GM18520 (cell line): ENCODE measurements around the gene P2RY6.

Source experiments
- ATAC-seq: cut with Tn5 transposase; IDR thresholded peaks from one replicate; pipeline ENCODE4 v1.9.1; 2021; ENCODE audit not compliant: unreplicated experiment

Gene P2RY6

DNA sequence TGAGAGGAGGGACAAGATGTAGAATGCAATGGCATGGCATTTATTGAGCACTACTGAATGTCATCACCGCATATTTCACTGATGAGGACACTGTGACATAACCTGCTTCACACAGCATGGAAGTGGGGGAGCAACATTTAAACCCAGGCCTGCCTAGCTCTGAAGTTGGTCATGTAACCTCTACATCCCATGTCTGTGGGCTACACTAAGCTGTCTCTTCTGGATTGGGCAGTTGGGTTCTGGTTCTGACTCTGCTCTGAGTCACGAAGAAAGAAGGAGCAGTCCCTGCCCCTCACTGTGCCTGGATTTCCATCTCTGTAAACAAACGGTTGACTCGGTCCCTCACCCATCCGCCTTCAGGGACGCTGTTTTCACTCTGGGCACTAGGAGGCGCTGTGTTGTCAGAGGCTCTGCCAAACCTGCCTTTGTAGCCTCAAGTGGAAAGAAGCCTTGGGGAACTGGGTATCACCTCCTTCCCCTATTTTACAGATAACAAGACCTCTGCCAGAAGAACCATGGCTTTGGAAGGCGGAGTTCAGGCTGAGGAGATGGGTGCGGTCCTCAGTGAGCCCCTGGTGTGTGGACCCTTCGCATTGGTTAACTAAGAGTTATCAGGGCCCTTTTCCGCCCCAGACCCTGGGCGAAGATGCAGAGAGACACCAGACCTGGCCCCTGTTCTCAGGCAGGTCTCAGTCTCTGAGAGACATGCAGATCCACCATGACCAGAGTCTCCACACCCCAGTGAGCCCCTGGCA lies 23.3 kb downstream of the P2RY6 start:
- no peak for ATAC-seq

DNA sequence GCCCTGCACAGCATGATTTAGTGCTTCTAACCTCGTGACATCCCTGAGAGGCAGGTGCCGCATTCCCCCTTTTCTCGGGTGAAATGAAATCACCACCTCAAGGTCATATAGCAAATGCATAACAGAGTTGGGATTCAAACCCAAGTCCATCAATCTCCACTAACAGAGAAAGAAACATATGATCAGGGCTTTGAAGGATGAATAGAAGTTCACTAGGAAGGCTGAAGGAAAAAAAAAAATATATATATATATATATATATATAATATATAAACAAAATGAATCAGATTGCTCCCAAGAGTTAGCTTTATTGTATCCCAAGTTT lies 23.8 kb downstream of the P2RY6 start:
- no peak for ATAC-seq

DNA sequence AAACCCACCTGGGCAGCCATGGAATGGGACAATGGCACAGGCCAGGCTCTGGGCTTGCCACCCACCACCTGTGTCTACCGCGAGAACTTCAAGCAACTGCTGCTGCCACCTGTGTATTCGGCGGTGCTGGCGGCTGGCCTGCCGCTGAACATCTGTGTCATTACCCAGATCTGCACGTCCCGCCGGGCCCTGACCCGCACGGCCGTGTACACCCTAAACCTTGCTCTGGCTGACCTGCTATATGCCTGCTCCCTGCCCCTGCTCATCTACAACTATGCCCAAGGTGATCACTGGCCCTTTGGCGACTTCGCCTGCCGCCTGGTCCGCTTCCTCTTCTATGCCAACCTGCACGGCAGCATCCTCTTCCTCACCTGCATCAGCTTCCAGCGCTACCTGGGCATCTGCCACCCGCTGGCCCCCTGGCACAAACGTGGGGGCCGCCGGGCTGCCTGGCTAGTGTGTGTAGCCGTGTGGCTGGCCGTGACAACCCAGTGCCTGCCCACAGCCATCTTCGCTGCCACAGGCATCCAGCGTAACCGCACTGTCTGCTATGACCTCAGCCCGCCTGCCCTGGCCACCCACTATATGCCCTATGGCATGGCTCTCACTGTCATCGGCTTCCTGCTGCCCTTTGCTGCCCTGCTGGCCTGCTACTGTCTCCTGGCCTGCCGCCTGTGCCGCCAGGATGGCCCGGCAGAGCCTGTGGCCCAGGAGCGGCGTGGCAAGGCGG lies 24.5 kb downstream of the P2RY6 start:
- ATAC-seq, result no peak

DNA sequence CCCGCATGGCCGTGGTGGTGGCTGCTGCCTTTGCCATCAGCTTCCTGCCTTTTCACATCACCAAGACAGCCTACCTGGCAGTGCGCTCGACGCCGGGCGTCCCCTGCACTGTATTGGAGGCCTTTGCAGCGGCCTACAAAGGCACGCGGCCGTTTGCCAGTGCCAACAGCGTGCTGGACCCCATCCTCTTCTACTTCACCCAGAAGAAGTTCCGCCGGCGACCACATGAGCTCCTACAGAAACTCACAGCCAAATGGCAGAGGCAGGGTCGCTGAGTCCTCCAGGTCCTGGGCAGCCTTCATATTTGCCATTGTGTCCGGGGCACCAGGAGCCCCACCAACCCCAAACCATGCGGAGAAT lies 25.1 kb downstream of the P2RY6 start:
- ATAC-seq, result no peak

- ATAC-seq, result no peak
Observed at GRCh38 chr11:73297702-73298101, 25.6 kb downstream of the P2RY6 start.

DNA sequence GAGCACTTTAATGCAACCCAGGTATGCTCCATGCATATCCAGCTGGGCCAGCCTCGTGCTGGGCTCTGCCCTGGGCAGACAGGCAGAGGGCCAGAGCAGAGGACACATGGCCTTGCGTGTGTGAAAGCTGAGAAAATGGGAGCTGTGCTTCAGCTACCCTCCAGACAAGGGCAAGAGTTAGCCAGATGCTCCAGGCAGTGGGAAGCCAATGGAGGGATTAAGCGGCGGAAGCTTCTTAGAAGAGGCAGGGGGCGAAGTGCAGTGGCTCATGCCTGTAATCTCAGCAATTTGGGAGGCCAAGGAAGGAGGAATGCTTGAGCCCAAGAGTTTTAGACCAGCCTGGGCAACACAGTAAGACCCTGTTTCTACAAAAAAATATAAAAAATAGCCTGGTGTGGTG lies 26.1 kb downstream of the P2RY6 start:
- ATAC-seq, result no peak

DNA sequence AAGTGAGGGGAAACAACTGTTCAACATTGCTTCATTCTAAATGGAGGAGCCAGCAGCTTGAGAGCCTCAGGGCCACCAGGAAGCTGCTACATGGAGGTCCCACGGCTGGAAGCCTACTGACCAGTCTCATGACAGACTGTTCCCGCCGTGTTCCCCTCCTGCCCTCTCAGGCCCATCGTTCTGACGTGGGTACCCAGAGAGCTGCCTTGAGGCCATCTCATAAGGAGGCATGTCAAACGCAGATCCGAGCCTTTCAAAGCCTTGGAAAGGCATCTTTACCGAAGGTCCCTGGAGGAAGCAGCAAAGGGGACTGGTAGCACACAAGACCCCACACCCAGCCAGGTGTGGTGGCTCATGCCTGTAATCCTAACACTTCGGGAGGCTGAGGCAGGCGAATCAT lies 27.6 kb downstream of the P2RY6 start:
- ATAC-seq, result no peak

- no peak for ATAC-seq
Observed at GRCh38 chr11:73306069-73306841, 34.1 kb downstream of the P2RY6 start.

- no peak for ATAC-seq
Observed at GRCh38 chr11:73306977-73307322, 34.8 kb downstream of the P2RY6 start.

DNA sequence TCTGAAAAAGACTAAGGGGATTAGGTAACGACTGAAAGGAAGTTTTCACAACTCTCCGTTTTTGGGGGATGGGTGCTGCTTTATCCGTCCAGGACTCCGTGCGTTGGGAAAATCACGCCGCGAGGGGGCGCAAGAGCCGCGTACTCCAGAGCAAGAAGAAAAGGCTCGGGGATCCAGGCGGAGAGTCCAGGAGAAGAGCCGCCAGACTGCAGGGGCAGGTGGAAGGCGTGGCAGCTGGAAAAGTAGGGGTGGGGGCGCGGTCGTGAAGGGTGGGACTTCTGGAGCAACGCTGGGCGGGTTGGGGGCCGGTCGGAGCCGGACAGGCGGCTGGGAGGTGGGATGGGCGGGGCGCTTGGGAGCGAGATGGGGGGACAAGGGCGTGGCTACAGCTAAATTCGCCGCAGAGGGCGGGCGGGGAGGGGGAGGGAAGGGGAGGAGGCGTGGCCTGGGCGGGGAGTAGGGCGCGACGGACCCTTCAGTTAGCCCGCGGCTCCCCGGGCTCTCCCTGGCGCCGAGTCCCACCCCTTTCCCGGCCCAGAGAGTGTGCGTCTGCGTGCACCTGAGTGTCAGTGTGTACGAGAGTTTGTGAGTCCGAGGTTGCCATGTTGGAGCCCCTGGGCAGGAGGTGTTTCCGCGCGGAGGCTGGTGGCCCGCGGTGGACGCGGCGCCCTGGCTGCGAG lies 35.3 kb downstream of the P2RY6 start:
- no peak for ATAC-seq

GRCh38 chr11:73308003-73308960 lies 36.1 kb downstream of the P2RY6 start, which contains the start of gene ARHGEF17:
Gene ARHGEF17 (plus strand): TSS chr11:73308276. CDS start chr11:73308639, 363 bp downstream.
- no peak for ATAC-seq

- no peak for ATAC-seq
Observed at GRCh38 chr11:73308961-73309919, 37.1 kb downstream of the P2RY6 start.

DNA sequence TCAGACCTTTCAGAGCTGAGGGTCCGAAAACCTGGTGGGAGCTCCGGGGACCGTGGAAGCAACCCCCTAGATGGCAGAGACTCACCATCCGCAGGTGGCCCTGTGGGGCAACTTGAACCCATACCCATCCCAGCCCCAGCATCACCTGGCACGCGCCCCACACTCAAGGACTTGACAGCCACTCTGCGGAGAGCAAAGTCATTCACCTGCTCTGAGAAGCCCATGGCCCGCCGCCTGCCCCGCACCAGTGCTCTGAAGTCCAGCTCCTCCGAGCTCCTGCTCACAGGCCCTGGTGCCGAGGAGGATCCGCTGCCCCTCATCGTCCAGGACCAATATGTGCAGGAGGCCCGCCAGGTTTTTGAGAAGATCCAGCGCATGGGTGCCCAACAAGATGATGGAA lies 37.9 kb downstream of the P2RY6 start:
- ATAC-seq, result no peak

DNA sequence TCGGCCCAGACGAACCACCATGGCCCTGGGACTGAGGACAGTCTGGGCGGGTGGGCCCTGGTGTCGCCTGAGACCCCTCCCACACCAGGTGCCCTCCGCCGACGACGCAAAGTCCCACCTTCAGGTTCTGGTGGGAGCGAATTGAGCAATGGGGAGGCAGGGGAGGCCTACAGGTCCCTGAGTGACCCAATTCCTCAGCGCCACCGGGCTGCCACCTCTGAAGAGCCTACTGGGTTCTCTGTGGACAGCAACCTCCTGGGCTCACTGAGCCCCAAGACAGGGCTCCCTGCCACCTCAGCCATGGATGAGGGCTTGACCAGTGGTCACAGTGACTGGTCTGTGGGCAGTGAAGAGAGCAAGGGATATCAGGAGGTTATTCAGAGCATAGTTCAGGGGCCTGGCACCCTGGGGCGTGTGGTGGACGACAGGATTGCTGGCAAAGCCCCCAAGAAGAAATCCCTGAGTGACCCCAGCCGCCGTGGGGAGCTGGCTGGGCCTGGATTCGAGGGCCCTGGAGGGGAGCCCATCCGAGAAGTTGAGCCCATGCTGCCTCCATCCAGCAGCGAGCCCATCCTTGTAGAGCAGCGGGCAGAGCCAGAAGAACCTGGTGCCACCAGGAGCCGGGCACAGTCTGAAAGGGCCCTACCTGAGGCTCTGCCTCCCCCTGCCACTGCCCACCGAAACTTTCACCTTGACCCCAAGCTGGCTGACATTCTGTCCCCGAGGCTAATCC lies 38.7 kb downstream of the P2RY6 start:
- ATAC-seq, result no peak

- ATAC-seq, result no peak
Observed at GRCh38 chr11:73311394-73311869, 39.3 kb downstream of the P2RY6 start.

DNA sequence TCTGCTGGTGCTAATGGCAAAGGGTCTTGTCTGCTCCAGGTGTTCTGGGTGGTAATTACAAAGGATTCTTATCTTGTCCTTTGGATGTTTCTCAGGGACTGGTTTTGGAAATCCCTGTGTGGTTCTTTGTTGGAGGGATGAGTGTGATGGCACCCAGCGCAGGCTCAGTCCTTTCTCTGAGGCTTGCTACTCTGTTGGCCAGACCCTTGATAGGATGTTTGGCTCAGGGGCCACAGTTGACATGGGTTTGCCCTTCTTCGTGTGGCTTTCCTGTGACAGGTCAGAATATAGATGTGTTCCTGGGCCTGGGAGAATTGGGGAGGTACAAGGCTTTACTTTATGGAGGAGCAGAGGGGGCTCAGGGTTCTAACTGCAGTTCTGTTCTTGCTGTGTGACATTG lies 39.9 kb downstream of the P2RY6 start:
- ATAC-seq, result no peak

DNA sequence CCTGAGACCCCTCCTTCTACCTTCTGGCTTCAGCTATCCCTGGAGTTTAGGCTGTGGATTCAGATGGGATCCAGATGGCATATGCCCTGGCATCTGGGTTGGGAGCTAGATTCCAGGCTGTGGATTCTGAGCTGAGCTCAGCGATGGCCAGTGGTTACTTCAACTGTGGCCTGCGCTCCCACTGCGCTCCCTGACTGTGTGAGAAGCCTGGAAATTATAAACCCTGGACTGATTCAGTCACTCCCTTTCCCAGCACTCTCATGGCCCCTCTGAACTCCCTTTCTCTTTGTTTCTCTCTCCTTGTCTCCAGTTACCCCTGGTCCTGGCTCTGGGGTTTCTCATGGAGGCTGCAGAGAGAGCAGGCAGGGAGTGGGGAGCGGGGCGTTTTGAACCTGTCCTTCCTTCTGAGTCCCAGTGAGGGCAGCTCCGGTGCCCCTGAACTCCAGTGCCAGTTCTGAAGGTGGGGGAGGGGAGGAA lies 40.8 kb downstream of the P2RY6 start:
- no peak for ATAC-seq

DNA sequence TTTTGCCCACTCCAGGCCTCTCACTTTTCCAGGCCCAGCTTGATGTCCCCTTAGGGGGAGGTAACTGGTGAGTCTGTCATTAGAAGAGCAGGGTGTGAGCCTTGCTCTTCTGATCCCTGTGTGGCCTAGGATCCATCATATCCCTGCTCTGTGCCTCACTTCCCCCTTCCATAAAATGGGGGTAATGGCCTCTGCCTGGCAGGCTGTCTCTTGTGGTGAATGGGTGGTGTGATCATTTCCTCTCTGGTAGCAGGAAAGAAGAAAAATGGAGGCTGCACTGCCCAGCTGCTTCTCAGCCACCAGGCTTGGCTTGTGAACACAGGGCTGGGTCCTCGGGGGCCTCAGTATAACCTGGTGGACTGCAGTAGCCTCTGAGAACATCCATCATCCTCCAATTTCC lies 41.5 kb downstream of the P2RY6 start:
- no peak for ATAC-seq
